Stimulated activated CD8-positive, alpha-beta memory T cell treated with anti-CD3 and anti-CD28 coated beads, Interleukin-4, amount 100 ng/mL, for 48 hours (primary cell): ENCODE data around the gene TTC17.

Experiments
- DNase-seq: peaks from one replicate; pipeline ENCODE4 v3.0.0-alpha.2; 2020

Gene TTC17

GRCh38 chr11:43542750-43543712 is 184.3 kb downstream of the TTC17 start:
- DNase-seq: no peak
